Adrenal gland (tissue), 12 donors: ENCODE data around the gene WNT10A. TPM values are rescaled to one million over a fixed set of nuclear protein-coding genes. Genes with fewer than 3 reads are reported as not detected.

Experiments
- DNase-seq, 7 donors: peaks; one replicate each; pipeline ENCODE4 v3.0.0-alpha.2; 2019 to 2020
- H3K27ac ChIP-seq, 5 donors: fragments of 200-600 bp; sonication (generic) in 4 of 5; 1 replicate in 3 of 5; 2 replicates in 2 of 5; pipeline versions ENCODE4 v1.5.1 to v1.8.0; 2016 to 2020; ENCODE audit warnings: mild to moderate bottlenecking in 1 of 5
- H3K27me3 ChIP-seq: fragments of 200-600 bp; 2 replicates; pipeline ENCODE4 v1.8.0; 2021
- H3K36me3 ChIP-seq, 2 donors: fragments of 200-600 bp; replicated peaks in 1 of 2; 1 replicate in 1 of 2; 2 replicates in 1 of 2; pipeline versions ENCODE4 v1.5.1 to v1.8.0; 2018 to 2022
- H3K4me1 ChIP-seq, 2 donors: fragments of 200-600 bp; replicated peaks in 1 of 2; 1 replicate in 1 of 2; 2 replicates in 1 of 2; pipeline versions ENCODE4 v1.5.1 to v1.8.0; 2018 to 2021
- H3K4me3 ChIP-seq, 4 donors: fragments of 200-600 bp; sonication (generic) in 3 of 4; one replicate each; pipeline ENCODE4 v1.5.1; 2016 to 2018
- H3K9me3 ChIP-seq, 3 donors: fragments of 200-600 bp; sonication (generic) in 1 of 3; replicated peaks in 1 of 3; 1 replicate in 2 of 3; 2 replicates in 1 of 3; pipeline versions ENCODE4 v1.5.1 to v1.8.0; 2016 to 2021
- POLR2A ChIP-seq, 2 donors: fragments of 450-650 bp; IDR thresholded peaks; one replicate each; pipeline ENCODE4 v1.6.1; 2017; ENCODE audit warnings: antibody characterized with exemption in 2 of 2, mild to moderate bottlenecking in 2 of 2, moderate library complexity in 1 of 2
- WGBS, 4 donors: extraction: QIAGEN DNeasy Blood & Tissue Kit in 2 of 4; methylation state at CpG; one replicate each; pipeline versions ENCODE4 v1.1.5 to v1.1.7; 2013 to 2017; 5-methylcytosine and 5-hydroxymethylcytosine counted together
- intact Hi-C, 2 donors: fragments of 100-400 bp; cut with DNase I; formaldehyde crosslinking; loops; one replicate each; pipeline versions ENCODE4 v1.14.1 to v1.15.0; 2022 to 2023
- polyA plus RNA-seq, 3 donors: library from polyadenylated mRNA; stranded (reverse); fragments of 200-250 nt in 2 of 3; fragments of 350-450 nt in 1 of 3; fragmentation: Illumina TruSeq in 1 of 3; extraction: RNeasy Lipid Tissue Mini Kit (QIAGEN cat#74804) in 1 of 3; gene quantifications; one replicate each; pipeline ENCODE4 v1.2.3, GENCODE V29; 2013 to 2014
- total RNA-seq, 9 donors: library from RNA; depleted of rRNA in 4 of 9; stranded (reverse); fragments of >200 nt in 4 of 9; fragments of 120-200 nt in 1 of 9; fragmentation: NEBNext Ultra II Directional in 1 of 9; extraction: Animal tissue kit (Norgen Biotek cat#: 25700) in 1 of 9; gene quantifications; one replicate each; pipeline versions ENCODE4 v1.1.0 to v1.2.4, GENCODE V29; 2013 to 2023
- TF ChIP-seq, protein P1 (sequence below), 6 experiments: fragments of 450-650 bp in 4 of 6; fragments of 200-600 bp in 2 of 6; sonication (generic) in 1 of 6; IDR thresholded peaks; 1 replicate in 5 of 6; 2 replicates in 1 of 6; pipeline versions ENCODE4 v1.5.1 to v1.8.0; 2016 to 2021; ENCODE audit warnings: antibody characterized with exemption in 6 of 6, mild to moderate bottlenecking in 2 of 6, moderate library complexity in 1 of 6
- donor health status: healthy with polysubstance abuse.
- donor health status: Bipolar disorder and iron deficiency.
- donor health status: DM: yes; HTN: yes; CAD: no.
- donor health status: DM: no; HTN: no; CAD: no.
- donor health status: DM: no; HTN: no; CAD: no.
- donor health status: DM: yes; HTN: yes; CAD: no.

Gene WNT10A
- total and polyA plus RNA-seq, 12 donors, result 0.07 to 0.43 (median 0.19) TPM; not detected in 8

DNA sequence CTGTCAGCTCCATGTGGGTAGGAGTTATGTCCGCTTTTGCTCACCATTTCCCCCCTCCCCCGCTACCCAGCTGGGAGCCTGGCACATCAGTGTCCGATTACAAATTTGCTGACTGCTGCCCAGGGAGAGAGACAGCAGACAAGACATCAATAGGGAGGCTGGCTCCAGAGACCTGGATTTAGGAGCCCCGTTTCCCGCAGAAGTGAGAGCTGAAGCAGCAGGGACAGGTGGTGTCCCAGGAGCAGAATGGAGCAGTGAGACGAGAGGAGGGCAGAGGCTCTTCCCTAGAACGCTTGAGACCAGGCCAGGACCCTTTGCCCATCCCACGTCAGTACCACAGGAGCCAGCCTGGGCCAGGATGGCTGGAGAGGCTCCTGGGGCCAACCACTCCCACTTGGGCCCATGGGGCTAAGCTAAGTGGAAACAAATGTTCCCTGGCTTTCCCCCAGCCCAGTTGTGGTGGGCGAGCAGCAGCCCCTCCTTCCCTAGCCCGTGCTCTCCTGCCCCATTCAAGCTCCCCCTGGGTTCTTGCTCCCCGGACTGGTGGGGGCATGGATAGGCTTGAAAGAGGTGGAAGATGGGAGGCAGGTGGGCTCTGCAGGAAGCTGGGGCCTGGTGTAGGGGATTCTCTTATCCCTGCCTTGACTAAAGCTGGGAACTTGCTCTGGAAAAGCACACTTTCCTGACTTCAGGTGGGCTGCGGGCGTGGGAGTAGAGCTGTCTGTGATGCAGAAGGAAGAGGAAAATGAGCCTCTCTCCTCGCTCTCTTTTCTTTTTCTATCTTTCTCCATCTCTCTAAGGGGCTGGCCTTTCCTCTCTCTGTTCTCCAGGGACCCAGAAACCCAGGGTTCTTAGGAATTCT lies 25.1 kb upstream of the WNT10A start:
- Histone ChIP-seq H3K9me3 (no peaks in the 10 kb centered on the region), H3K4me1 (peaks cover 0 to 7% of the 10 kb centered on the region in 2 donors), H3K27me3 (peaks cover 37% of the 10 kb centered on the region), H3K4me3 (no peak overlapping the region), H3K27ac (no peak overlapping the region), H3K36me3 (no peaks in the 10 kb centered on the region)
- WGBS, 4 donors, result 53 to 68% (median 59%) methylated on average over 12 to 14 of the region's 14 CpGs
- no peak for DNase-seq
- intact Hi-C loops, result no loop called here
- TF ChIP-seq POLR2A (IDR thresholded peaks at IDR 0.05), result no peak
- TF ChIP-seq, protein P1, sequence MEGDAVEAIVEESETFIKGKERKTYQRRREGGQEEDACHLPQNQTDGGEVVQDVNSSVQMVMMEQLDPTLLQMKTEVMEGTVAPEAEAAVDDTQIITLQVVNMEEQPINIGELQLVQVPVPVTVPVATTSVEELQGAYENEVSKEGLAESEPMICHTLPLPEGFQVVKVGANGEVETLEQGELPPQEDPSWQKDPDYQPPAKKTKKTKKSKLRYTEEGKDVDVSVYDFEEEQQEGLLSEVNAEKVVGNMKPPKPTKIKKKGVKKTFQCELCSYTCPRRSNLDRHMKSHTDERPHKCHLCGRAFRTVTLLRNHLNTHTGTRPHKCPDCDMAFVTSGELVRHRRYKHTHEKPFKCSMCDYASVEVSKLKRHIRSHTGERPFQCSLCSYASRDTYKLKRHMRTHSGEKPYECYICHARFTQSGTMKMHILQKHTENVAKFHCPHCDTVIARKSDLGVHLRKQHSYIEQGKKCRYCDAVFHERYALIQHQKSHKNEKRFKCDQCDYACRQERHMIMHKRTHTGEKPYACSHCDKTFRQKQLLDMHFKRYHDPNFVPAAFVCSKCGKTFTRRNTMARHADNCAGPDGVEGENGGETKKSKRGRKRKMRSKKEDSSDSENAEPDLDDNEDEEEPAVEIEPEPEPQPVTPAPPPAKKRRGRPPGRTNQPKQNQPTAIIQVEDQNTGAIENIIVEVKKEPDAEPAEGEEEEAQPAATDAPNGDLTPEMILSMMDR (IDR thresholded peaks at IDR 0.05), result no peak

DNA sequence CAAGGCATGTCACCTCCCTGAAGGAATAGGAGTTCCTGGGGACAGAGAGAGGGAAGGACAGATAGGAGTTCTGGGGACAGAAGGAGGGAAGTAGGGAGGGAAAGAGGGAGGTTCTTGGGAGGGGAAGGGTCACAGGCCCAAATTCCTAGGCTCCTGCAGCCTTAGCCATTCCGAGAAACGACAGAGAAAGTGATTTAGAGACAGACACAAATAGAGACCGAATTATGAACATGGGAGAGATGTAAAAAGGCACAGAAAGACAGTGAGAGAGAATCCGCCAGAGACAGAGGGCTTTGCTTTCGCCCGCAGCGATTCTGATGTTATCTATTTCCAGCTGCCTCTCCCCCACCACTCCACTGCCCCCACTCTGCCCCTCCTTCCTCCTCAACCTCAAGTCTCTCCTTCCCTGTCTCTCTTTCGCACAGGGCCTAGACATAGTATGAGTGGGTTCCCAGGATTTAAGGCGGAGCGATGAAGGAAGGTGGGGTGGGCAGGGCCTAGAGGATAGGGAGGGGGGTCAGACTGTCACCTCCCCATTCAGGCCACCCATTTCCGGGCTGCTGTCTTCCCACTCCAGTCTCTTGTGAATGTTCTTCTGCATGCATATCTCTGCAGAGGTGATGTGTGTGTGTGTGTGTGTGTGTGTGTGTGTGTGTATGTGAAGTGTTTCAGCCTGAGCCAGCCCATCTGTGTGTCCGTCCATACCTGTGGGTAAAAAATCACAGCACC lies 24.3 kb upstream of the WNT10A start:
- H3K4me3 ChIP-seq, result no peak overlapping the region
- H3K4me1 ChIP-seq, result peaks cover 0 to 12% of the 10 kb centered on the region in 2 donors
- no peak for TF ChIP-seq POLR2A (IDR thresholded peaks at IDR 0.05)
- TF ChIP-seq, protein P1 (IDR thresholded peaks at IDR 0.05), result no peak
- no peak for DNase-seq
- intact Hi-C loops, result no loop called here
- H3K27ac ChIP-seq, result no peak overlapping the region
- no peaks in the 10 kb centered on the region for H3K36me3 ChIP-seq
- H3K27me3 ChIP-seq, result peaks cover 45% of the 10 kb centered on the region
- H3K9me3 ChIP-seq, result no peaks in the 10 kb centered on the region
- WGBS, 4 donors, result 45 to 57% (median 49%) methylated on average over 12 of the region's 12 CpGs

DNA sequence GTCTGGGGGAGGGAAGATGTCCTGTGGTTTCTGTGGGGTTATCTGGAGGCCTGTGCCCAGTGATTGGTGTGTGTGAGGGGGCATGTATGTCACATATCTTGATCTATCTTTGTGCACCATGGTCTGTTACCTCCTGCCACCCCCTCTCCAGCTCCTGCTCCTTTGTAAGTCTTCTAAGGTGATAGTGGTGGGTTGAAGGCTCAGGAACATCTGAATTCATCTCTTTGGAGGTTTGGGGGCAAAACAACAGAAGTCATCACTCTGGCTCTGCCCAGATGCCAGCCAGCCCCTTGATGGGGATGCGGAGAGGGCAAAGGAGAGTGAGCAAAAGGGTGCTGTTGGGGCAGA lies 23.8 kb upstream of the WNT10A start:
- Histone ChIP-seq H3K4me1 (peaks cover 0 to 12% of the 10 kb centered on the region in 2 donors), H3K9me3 (no peaks in the 10 kb centered on the region), H3K36me3 (no peaks in the 10 kb centered on the region), H3K4me3 (no peak overlapping the region), H3K27ac (no peak overlapping the region), H3K27me3 (peaks cover 49% of the 10 kb centered on the region)
- intact Hi-C loops, result no loop called here
- DNase-seq, result no peak
- no peak for TF ChIP-seq POLR2A (IDR thresholded peaks at IDR 0.05)
- TF ChIP-seq, protein P1 (IDR thresholded peaks at IDR 0.05), result no peak
- 71 to 85% (median 79%) methylated on average over 1 of the region's 1 CpG for WGBS, 4 donors

DNA sequence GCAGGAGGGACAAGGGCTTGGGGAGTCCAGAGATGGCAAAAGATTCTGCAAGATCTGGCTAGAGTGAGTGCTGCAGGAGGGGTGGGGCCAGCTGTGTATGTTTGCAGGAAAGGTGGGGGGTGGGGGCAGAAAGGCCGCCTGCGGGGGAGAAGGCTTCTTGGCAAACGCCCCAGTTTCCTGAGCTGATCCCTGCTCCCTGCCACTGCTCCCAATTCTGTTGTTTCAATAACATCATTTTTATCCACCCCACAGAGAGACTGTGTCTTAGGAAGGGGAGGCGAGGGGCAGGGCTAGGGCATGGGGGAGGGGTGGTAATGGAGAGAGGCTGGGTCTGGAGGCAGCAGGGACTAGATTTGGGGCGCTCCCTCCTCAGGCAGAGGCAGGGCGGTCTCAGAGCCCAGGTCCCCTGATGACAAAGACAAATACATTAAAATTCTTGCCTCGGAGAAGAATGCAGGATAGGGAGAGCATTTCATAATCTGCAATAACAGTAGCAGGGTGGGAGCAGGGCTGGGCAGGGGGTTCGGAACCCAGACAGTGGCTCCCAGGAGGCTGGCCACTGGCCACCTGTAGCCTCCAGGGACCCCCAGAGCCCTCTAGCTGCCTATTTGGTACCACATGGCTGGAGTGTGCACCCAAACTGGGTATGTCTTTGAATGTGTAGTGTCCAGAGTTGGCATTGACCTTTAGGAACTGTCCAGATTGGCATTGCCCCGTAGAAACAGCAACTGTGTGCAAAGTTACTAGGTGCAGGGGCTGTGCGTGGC lies 23.1 kb upstream of the WNT10A start:
- peaks cover 0 to 12% of the 10 kb centered on the region in 2 donors for H3K4me1 ChIP-seq
- intact Hi-C loops, result no loop called here
- 23 to 35% (median 28%) methylated on average over 10 of the region's 10 CpGs for WGBS, 4 donors
- TF ChIP-seq, protein P1 (IDR thresholded peaks at IDR 0.05), result no peak
- TF ChIP-seq POLR2A (IDR thresholded peaks at IDR 0.05), result no peak
- no peak for DNase-seq
- no peaks in the 10 kb centered on the region for H3K9me3 ChIP-seq
- H3K36me3 ChIP-seq, result no peaks in the 10 kb centered on the region
- H3K27me3 ChIP-seq, result peaks cover 49% of the 10 kb centered on the region
- H3K27ac ChIP-seq, result no peak overlapping the region
- no peak overlapping the region for H3K4me3 ChIP-seq
